GM23248 (cell line): ENCODE measurements around the gene KMT2B.

Experiments used
- EZH2 ChIP-seq: fragments of 200-600 bp; sonication (generic); IDR thresholded peaks from 2 replicates; pipeline ENCODE4 v1.6.1; 2018; ENCODE audit warnings: antibody characterized with exemption, mild to moderate bottlenecking; ENCODE audit not compliant: insufficient read depth, poor library complexity, severe bottlenecking
- EZH2phosphoT487 ChIP-seq: fragments of 200-600 bp; sonication (generic); IDR thresholded peaks from 2 replicates; pipeline ENCODE4 v1.6.1; 2018; ENCODE audit warnings: antibody characterized with exemption, moderate library complexity, mild to moderate bottlenecking, low read depth; ENCODE audit not compliant: insufficient read depth

DNA sequence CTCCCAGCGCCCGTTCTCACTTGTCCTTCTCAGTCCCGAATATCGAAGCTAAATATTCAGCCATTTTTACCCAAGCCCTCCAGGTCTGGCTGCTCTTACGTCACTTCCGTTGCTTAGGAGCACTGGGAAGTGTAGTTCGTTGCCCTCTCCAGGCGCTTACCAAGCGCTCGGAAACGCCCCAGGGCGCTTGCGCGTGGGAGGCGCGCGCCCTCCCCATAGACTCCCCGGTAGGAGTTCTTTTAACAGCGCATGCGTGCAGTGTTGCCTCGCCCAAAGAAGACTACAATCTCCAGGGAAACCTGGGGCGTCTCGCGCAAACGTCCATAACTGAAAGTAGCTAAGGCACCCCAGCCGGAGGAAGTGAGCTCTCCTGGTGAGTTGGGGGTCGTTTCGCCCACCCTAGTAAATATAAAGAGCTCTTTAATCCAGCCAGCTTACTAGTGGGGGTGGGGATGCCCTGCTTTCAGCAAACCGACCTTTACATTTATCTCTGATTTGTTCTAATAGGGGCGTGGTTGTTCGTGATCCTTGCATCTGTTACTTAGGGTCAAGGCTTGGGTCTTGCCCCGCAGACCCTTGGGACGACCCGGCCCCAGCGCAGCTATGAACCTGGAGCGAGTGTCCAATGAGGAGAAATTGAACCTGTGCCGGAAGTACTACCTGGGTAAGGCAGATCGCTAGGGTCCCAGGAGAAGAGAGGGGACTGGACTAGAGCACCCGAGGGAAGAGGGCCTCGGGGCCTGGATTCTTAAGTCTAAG, 27.7 kb downstream of the KMT2B start, which contains the start of the genes PSENEN and U2AF1L4:
- TF ChIP-seq EZH2 = no peak
- no peak for TF ChIP-seq EZH2phosphoT487
